Right lobe of liver (tissue), 6 donors: Measurements from ENCODE around the gene ISLR2. TPM values are rescaled to one million over a fixed set of nuclear protein-coding genes. Genes with fewer than 3 reads are reported as not detected.

ENCODE experiments used
- ATAC-seq, 4 donors: fragments of 200-7000 bp; cut with Tn5 transposase; one replicate each; pipeline ENCODE4 v1.9.1; 2020; ENCODE audit warnings: mild to moderate bottlenecking in 4 of 4, moderate library complexity in 4 of 4
- DNase-seq, 3 donors: peaks; one replicate each; pipeline ENCODE4 v3.0.0-alpha.2; 2020
- H3K27ac ChIP-seq, 3 donors: fragments of 200-600 bp; one replicate each; pipeline ENCODE4 v1.8.0; 2022
- H3K27me3 ChIP-seq, 2 donors: fragments of 200-600 bp; one replicate each; pipeline ENCODE4 v1.8.0; 2022
- H3K36me3 ChIP-seq, 4 donors: fragments of 200-600 bp; sonication (generic) in 1 of 4; one replicate each; pipeline versions ENCODE4 v1.5.1 to v1.8.0; 2017 to 2022; ENCODE audit warnings: control low read depth in 1 of 4
- H3K4me1 ChIP-seq, 4 donors: fragments of 200-600 bp; sonication (generic) in 1 of 4; one replicate each; pipeline versions ENCODE4 v1.5.1 to v1.8.0; 2017 to 2022; ENCODE audit warnings: control low read depth in 1 of 4
- H3K4me3 ChIP-seq, 3 donors: fragments of 200-600 bp; one replicate each; pipeline ENCODE4 v1.8.0; 2022
- H3K9me3 ChIP-seq, 4 donors: fragments of 200-600 bp; sonication (generic) in 1 of 4; one replicate each; pipeline versions ENCODE4 v1.5.1 to v1.8.0; 2017 to 2022; ENCODE audit warnings: control low read depth in 1 of 4
- CTCF ChIP-seq, 4 donors: fragments of 200-600 bp in 3 of 4; fragments of 450-650 bp in 1 of 4; IDR thresholded peaks; one replicate each; pipeline versions ENCODE4 v1.5.1 to v1.8.0; 2016 to 2022; ENCODE audit warnings: antibody characterized with exemption in 4 of 4, mild to moderate bottlenecking in 2 of 4
- POLR2A ChIP-seq: fragments of 450-650 bp; IDR thresholded peaks from one replicate; pipeline ENCODE4 v1.6.1; 2017; ENCODE audit warnings: antibody characterized with exemption, mild to moderate bottlenecking
- WGBS: methylation state at CpG from one replicate; pipeline ENCODE4 v1.1.6; 2018; ENCODE audit warnings: low coverage, low lambda C conversion rate; ENCODE audit not compliant: insufficient coverage; ENCODE audit errors: missing lambda C conversion rate; 5-methylcytosine and 5-hydroxymethylcytosine counted together
- intact Hi-C, 2 donors: fragments of 100-400 bp; cut with DNase I; formaldehyde crosslinking; loops; one replicate each; pipeline versions ENCODE4 v1.11.2 to v1.14.1; 2022
- total RNA-seq, 6 experiments: library from RNA; depleted of rRNA in 2 of 6; stranded (reverse); fragments of >200 nt in 2 of 6; fragmentation: NEBNext Ultra II Directional in 3 of 6; extraction: Animal tissue kit (Norgen Biotek cat#: 25700) in 3 of 6; gene quantifications; one replicate each; pipeline versions ENCODE4 v1.1.0 to v1.2.4, GENCODE V29; 2016 to 2023
- donor health status: DM: no; HTN: yes; CAD: no.
- donor health status: DM: no; HTN: no; CAD: no.
- donor health status: DM: no; HTN: no; CAD: no.
- donor health status: DM: no; HTN: yes; CAD: no.
- donor health status: DM: no; HTN: yes; CAD: no.

Gene ISLR2
- total RNA-seq, 6 experiments from 2014 or later, result 0.04 TPM; not detected in 5

GRCh38 chr15:74137537-74137894 is 7.1 kb downstream of the ISLR2 start:
- ATAC-seq (no peak), DNase-seq (no peak)
- no peak overlapping the region for H3K4me3 ChIP-seq
- no peaks in the 10 kb centered on the region for H3K36me3 ChIP-seq
- peaks cover 4 to 38% of the 10 kb centered on the region in 2 donors for H3K27me3 ChIP-seq
- 54% methylated on average over 2 of the region's 2 CpGs for WGBS
- H3K4me1 ChIP-seq, result peaks cover 0 to 24% (median 0%) of the 10 kb centered on the region in 4 donors
- intact Hi-C loops, result no loop called here
- H3K9me3 ChIP-seq, result no peaks in the 10 kb centered on the region
- no peak overlapping the region for H3K27ac ChIP-seq
- TF ChIP-seq CTCF (IDR thresholded peaks at IDR 0.05), result no peak
- no peak for TF ChIP-seq POLR2A

GRCh38 chr15:74138642-74139041 is 8.3 kb downstream of the ISLR2 start:
- no peak for TF ChIP-seq POLR2A
- TF ChIP-seq CTCF (IDR thresholded peaks at IDR 0.05), result no peak
- WGBS, result 76% methylated on average over 2 of the region's 4 CpGs
- intact Hi-C loops, result no loop called here

GRCh38 chr15:74141591-74141990 is 11.2 kb downstream of the ISLR2 start:
- Histone ChIP-seq H3K9me3 (no peaks in the 10 kb centered on the region), H3K27me3 (peaks cover 0 to 17% of the 10 kb centered on the region in 2 donors), H3K36me3 (no peaks in the 10 kb centered on the region), H3K27ac (no peak overlapping the region), H3K4me3 (no peak overlapping the region), H3K4me1 (no peaks in the 10 kb centered on the region)
- ATAC-seq (no peak), DNase-seq (no peak)
- intact Hi-C loops, result no loop called here
- WGBS, result 82% methylated on average over 1 of the region's 1 CpG
- TF ChIP-seq CTCF (IDR thresholded peaks at IDR 0.05), result no peak
- no peak for TF ChIP-seq POLR2A

More at GRCh38 chr15:74138642-74139041, 8.3 kb downstream of the ISLR2 start:
- H3K27ac ChIP-seq, result no peak overlapping the region
- H3K9me3 ChIP-seq, result no peaks in the 10 kb centered on the region
- H3K4me1 ChIP-seq, result peaks cover 0 to 24% (median 0%) of the 10 kb centered on the region in 4 donors
- H3K36me3 ChIP-seq, result no peaks in the 10 kb centered on the region
- ATAC-seq (no peak), DNase-seq (no peak)
- peaks cover 0 to 38% of the 10 kb centered on the region in 2 donors for H3K27me3 ChIP-seq
- H3K4me3 ChIP-seq, result no peak overlapping the region

DNA sequence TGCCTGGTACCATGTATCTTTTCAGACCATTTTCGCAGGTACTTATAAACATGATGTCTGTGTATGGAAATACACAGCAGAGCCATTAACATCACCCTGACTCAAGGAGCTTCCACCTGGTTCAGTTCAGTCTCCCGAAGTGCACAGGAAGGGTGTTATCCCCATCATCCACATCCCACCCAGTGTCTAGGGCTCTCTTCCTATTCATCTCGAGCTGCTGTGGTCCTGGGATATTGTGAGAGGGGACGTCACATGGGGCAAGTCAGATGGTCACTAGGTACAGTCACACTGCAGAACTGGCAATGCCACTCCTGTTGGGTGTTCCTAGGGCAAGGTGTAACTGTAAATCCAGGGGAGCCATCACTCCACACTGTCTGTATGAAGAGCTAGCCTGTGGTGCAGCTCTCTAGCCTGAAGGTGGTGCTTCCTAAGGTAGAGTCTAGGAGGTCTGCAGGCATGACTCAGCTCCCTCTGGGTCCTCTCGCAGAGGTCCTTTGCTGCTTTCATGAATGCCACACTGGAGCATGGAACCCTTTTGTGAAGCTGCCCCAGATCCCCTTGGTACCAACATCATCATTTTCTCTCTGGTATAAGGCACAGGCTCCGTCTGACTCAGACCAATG is 13.9 kb downstream of the ISLR2 start:
- intact Hi-C loops, result no loop called here

More for the DNA sequence above, 13.9 kb downstream of the ISLR2 start:
- H3K36me3 ChIP-seq, result no peaks in the 10 kb centered on the region
- no peak overlapping the region for H3K4me3 ChIP-seq
- DNase-seq, result no peak
- no peaks in the 10 kb centered on the region for H3K27me3 ChIP-seq
- H3K9me3 ChIP-seq, result no peaks in the 10 kb centered on the region
- TF ChIP-seq POLR2A (no peak), CTCF (IDR thresholded peaks at IDR 0.05) (no peak)
- H3K27ac ChIP-seq, result no peak overlapping the region
- WGBS, result 50% methylated on average over 6 of the region's 6 CpGs
- ATAC-seq, result no peak
- H3K4me1 ChIP-seq, result no peaks in the 10 kb centered on the region
